HuH-7 (cell line): ENCODE measurements around the gene SNED1.

Source experiments
- DNase-seq: peaks from one replicate; pipeline ENCODE4 v3.0.0; 2011; ENCODE audit warnings: low spot score

Gene SNED1

GRCh38 chr2:241130316-241130715 lies 131.9 kb downstream of the SNED1 start:
- DNase-seq: no peak

GRCh38 chr2:241131531-241131930 lies 133.1 kb downstream of the SNED1 start:
- no peak for DNase-seq

GRCh38 chr2:241132538-241133435 lies 134.4 kb downstream of the SNED1 start:
- no peak for DNase-seq

- no peak for DNase-seq
Measured at GRCh38 chr2:241133436-241133820, 135.0 kb downstream of the SNED1 start.

GRCh38 chr2:241134711-241135110 lies 136.3 kb downstream of the SNED1 start:
- no peak for DNase-seq

GRCh38 chr2:241135737-241136136 lies 137.3 kb downstream of the SNED1 start:
- peak; percentile 34 for DNase-seq

GRCh38 chr2:241136191-241136590 lies 137.8 kb downstream of the SNED1 start:
- no peak for DNase-seq

- DNase-seq: no peak
Measured at GRCh38 chr2:241136661-241137260, 138.3 kb downstream of the SNED1 start.

GRCh38 chr2:241137276-241138190 lies 139.1 kb downstream of the SNED1 start:
- DNase-seq: no peak

- DNase-seq: no peak
Measured at GRCh38 chr2:241138471-241138870, 140.1 kb downstream of the SNED1 start.

GRCh38 chr2:241139531-241140444 lies 141.4 kb downstream of the SNED1 start:
- no peak for DNase-seq

- no peak for DNase-seq
Measured at GRCh38 chr2:241140445-241140840, 142.0 kb downstream of the SNED1 start.

GRCh38 chr2:241141214-241141770 lies 142.9 kb downstream of the SNED1 start:
- DNase-seq: no peak

GRCh38 chr2:241142063-241142462 lies 143.6 kb downstream of the SNED1 start:
- no peak for DNase-seq

GRCh38 chr2:241142593-241142992 lies 144.2 kb downstream of the SNED1 start:
- no peak for DNase-seq
